CD4-positive, alpha-beta T cell treated with Interleukin-1 beta for 1 hour (primary cell): Measurements from ENCODE around the gene PLPP2.

Experiments used
- DNase-seq, 2 donors: peaks; one replicate each; pipeline ENCODE4 v3.0.0-alpha.2; 2020 to 2022

PLPP2 gene

DNA sequence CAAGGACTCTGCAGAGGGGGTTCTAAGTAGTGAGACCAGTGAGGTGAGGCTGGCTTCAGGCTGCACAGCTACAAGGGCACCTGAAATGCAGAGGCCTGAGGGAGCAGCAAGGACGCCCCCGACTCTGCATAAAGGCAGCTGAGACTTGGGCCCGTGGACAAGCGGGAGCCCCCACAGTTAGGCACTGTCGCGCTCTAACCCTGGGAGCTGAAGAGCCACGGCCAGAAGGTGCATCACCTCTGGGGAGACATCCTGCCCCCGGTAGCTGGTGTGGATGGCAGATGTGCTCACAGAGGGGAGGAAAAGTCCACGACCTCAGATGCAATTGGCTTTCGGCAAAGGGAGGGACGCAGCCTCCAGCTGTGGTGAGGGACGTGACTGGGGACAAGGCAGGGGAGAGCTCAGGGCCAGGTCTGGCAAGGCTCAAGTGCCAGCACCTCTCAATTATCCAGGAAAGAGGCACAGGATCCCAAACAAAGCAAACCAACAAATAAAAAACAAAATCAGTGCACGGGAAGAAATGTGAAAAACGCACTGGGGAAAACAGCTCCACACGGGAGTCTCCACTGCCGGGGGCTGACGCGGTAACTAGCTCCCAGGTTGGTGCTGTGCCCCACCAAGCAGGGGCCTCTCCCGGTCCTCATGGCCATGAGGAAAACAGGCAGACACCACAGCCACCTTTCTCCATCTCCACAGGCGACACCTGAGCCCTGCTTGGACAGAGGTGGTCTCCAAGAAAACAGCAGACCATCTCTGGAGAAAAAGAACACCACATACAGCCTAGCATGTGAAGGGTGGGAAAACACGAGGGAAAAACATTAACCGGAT, 23.0 kb upstream of the PLPP2 start:
- DNase-seq, result no peak

DNA sequence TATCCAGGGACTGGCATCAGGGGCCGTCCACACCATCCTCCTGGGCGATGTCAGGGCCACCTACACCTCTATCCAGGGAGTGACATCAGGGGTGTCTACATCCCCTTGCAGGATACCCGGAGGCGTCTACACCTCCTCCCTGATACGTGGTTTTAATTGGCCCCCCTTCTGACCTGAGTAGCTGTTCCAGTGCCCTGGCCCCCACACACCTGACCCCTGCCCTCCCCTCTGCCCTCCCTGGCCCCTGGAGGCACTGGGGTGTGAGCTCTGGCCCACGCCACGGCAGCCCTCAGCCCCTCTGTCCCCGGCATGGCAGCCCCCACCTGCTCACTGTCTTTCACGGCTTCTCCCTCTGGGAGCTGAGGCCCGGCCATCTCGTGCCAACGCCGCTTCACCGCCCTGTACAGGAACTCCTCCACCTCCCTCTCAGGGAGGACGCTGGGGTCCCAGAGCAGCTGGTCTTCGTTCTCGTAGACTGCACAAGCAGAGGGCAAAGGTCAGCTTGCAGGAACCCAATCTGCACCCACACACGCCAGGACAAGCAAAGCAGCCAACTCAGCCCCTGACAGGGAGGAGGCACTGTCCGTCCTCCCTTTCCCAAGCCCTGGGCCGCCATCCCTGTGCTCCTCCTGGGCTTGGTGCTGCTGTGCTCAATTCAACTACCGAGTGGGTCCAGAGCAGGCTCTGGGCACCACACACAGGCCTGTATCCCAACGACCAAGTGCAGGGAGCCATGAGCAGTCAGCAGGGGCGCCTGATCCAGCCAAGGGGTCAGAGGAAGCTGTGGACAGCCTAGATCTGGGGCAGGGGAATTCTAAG, 22.2 kb upstream of the PLPP2 start:
- DNase-seq, result no peak

- DNase-seq, result no peak
These were observed 20.6 kb upstream of the PLPP2 start for GRCh38 chr19:311813-312261.

DNA sequence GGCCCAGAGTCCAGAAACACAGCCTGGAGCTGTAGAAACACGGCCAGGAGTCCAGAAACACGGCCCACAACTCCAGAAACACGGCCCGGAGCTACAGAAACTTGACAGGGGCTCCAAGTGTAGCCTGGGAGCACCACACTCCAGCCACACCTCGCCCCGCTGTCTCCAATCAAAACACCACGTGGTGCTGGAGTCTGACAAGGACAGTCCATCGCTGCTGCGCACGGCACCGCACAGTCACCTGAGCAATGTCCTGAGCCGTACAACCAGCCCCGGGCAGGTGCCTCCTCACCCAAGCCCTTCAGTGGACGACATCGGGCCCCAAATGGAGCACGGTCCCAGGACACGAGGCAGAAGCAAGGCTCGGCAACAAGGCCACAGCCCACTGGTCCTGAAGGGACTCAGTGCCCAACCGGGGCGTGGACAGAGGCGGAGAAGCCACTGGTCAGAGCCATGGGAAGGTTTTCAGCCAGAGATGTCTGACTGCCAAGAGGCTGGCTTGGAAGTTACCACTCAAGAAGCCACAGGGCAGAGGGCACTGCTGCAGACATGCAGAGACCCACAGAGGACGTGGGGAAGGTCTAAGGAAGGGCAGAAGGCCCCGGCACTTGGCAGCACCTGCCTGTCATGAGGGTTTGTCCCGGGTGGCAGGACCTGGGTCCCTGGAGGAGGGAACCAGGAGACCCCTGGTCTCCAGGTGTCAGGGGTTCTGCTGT, 19.7 kb upstream of the PLPP2 start:
- no peak for DNase-seq

DNA sequence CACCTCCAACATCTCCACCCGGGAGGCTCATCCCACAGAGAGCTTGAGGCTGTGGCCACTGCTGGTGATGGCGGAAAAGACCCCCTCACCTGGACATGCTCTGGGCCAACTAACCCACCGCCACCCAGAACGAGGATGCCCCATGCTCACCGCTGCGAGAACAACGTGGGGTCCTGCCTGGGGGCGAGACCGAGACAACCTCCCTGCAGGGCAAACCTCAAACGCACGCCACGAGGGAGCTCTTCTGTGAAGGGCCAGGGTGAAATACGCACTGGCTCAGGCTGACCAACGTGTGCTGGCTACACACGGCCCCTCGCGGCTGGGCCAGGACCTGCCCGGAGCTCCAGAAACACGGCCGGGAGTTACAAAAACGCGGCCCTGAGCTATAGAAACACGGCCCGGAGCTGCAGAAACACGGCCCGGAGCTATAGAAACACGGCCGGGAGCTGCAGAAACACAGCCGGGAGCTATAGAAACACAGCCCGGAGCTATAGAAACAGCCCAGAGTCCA, 19.0 kb upstream of the PLPP2 start:
- no peak for DNase-seq

DNA sequence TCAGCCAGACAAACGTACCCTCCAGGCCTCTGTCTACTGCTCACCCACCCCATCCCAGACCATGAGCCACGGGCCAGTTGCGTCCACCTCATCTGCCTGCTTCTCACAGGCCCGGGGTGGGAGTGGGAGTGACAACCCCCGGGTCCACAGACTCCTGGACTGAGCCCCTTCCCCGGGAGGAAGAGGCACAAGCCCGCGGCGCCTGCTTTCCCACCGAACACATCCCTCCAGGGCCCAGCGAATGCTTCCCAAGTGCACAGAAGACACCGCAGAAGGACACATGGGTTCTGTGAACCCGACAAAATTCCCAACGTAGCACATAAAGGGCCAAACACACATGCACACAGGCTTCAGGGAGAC, 18.0 kb upstream of the PLPP2 start:
- no peak for DNase-seq

DNA sequence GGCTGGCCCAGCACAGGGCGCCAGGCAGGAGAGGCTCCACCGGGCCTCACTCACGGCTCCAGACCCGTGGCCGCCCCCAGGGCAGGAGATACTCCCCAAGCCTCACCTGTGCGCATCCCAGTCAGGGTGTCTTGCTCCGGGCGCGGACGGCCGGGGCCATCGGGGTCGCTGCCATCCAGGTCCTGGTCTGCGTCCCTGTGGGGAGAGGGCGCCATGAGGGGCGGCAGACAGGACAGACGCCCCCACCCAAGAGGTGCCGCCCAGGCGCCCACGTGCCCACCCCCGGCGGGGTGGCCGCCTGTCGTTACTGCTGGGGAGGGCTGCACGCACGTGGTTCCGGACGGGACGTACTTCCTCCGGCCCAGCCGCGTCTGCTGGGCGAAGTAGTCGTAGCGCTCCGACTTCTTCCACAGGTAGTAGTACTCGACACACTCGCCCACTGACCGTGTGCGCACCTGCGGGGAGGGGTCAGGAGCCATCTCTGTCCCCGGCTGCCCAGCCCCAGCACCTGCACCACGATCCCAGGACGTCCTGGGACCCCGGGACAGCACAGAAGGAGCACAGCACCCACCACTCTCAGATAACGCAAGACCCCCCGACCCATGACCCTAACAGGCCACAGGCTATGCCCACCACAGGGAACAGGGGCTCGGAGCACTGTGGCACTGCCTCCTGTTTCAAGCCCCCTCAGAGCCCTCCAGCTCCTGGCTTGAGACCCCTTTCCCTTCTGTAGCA, 17.4 kb upstream of the PLPP2 start:
- no peak for DNase-seq

DNA sequence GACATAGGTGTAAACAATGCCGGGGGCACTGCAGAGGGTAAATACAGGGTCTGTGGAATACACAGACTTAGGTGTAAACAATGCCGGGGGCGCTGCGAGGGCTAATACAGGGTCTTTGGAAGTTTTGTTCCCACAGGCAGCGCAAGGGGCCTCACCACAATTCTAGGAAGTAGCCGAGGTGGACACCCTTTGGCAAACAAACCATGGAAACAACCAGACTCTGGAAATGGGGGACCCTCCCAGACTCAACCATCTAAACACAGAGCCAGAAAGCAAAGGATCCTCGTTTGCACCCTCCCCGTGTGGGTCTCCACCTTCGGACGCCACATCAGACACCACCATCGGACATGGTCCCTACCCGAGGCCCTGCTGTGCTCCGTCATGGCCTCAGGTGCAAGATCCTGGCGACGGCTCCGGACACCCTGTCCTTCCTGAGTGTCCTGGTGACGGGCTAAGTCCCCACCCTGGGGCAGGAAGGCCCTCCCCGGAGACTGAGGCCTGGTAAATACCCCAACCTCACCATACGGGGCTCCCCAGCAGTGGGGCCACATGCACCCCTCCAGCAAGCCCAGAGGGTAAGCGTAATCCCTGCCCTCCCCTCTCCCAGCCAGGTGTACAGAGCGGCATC, 16.7 kb upstream of the PLPP2 start:
- no peak for DNase-seq

DNA sequence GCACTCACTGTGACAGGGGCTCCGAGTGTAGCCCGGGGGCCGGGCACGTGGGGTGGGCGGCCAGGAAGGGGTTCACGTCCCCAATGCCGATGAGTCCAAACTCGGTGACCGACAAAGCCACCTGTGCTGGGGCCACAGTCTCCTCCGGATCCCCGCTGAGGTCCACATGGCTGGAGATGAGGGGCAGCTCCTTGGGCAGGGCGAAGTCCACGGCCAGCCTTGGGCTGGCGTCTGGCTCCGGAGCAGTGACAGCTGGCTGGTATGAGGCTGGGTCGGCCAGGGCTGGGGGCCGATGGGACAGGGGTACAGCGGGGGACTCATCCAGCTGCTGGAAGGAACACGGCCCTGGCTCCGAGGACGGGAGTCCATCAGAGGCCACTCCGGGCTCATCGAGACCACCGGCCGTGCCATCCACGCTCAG, 15.9 kb upstream of the PLPP2 start:
- no peak for DNase-seq

DNA sequence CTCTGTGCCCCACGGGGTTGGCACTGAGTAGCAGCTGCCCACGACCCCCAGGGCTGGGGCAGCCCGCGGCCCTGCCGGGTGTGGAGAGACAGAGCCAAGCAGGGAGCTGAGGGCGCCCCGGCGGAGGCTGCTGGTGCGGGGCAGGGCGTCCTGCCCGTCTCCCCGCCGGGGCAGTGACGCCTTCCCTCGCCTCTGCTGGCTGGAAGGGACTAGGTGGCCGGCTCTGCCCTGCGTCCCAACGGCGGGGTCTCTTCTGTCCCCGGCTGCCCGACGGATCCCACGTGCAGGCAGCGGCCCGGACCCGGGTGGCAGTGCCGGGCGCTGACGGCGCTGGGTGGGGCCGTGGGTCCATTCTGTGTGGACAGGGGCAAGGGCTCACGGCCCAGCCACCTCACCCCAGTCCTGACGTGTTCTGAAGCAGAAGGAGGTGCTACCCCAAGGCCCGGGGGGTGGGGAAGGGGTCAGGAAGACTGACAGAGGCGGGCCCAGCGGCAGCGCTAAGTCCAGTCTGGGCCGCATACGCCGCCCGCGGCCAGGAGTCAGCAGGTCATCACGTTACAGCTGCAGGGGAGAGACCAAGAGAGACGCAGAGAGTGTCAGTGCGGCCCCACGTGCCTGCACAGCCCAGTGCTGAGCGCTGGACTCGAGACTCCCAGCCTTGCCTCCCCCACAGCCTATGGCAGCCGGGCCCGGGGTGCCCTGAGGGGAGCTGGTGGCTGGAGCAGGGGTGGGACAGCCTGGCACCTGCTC, 15.1 kb upstream of the PLPP2 start:
- DNase-seq, result no peak

GRCh38 chr19:305240-306150, 14.3 kb upstream of the PLPP2 start:
- no peak for DNase-seq

DNA sequence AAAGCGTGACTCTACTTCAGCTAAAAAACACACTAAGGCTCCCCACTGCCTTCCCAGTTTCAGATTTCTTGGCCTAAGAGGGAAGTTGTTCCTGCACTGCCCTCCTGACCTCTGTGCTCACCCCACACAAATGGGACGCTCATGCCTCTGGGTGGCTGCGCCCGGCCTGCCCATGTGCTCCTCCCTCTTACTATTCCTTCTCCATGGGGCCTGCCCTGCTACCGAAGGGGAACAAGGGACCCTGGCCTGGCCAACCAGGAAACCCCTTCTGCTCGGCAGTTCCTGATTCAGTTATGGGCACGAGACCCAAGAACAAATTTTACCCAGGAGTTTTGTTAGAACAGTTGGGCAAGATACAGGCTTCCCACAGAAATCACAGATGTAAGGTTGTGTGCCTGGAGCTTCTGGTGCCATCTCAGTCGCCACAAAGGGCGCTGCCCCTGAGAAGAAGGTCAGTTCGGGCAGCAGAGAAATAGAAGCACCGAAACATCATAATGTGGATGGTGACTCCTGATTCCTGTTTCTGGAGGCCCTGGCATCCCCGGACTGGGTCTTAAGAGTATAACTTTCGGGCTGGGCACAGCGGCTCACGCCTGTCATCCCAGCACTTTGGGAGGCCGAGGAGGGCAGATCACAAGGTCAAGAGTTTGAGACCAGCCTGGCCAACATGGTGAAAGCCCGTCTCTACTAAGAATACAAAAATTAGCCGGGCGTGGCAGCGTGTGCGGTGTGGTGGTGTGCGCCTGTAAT, 5.4 kb upstream of the PLPP2 start:
- DNase-seq, result no peak

- DNase-seq, result no peak
These were observed 4.6 kb upstream of the PLPP2 start for GRCh38 chr19:295687-296370.

DNA sequence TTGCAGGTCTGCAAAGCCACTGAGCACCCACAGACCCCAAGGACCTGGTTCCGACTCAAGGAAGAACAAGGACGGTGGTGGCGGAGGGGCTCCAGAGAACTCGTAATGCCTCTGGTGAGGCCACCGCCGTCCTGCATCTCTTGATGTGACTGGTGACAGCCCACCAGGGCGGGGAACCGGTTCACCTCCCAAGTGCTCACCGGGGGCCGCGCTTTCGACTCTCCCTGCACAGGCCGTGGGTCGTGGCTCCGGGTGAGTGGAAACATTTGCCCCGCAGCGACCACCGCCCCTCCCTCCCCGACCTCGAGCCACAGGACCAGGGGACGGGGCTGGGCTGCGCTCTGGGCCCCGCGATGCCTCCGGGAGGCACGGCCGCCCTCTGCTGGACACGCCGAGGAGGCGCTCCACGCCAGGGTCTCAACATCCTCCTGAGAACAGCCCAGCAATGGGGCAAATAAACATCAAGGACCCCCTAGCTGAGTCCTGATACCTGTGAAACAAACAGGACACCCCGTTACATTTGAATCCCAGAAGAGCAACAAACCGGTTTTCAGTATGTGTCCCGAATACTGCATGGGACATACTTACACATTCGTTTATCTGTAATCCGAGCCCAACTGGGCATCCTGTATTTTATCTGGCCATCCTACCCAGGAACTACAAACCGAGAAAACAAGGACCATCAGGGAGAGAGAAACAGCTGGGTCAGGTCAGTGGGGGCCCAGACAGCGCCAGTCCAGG, 3.9 kb upstream of the PLPP2 start:
- DNase-seq, result peak; percentile 13 to 28

GRCh38 chr19:294341-294945, 3.2 kb upstream of the PLPP2 start:
- no peak for DNase-seq

GRCh38 chr19:293436-294110, 2.4 kb upstream of the PLPP2 start:
- DNase-seq, result no peak

- no peak for DNase-seq
These were observed 1.7 kb upstream of the PLPP2 start for GRCh38 chr19:292951-293350.
